ENCODE data around the gene VDAC1.
"Not testable (repeated sequence)": the region's sequence is repeated elsewhere in the genome, so short reads cannot be mapped to it uniquely, and the experiment has no call there.

The VDAC1 gene

GRCh38 chr5:133941456-133942196 lies 63.1 kb downstream of the VDAC1 start:
- no peak for DNase-seq (ENCODE audit: low read depth)

- DNase-seq (ENCODE audit: low read depth), result no peak
Observed at GRCh38 chr5:133939668-133940067, 65.1 kb downstream of the VDAC1 start.

DNA sequence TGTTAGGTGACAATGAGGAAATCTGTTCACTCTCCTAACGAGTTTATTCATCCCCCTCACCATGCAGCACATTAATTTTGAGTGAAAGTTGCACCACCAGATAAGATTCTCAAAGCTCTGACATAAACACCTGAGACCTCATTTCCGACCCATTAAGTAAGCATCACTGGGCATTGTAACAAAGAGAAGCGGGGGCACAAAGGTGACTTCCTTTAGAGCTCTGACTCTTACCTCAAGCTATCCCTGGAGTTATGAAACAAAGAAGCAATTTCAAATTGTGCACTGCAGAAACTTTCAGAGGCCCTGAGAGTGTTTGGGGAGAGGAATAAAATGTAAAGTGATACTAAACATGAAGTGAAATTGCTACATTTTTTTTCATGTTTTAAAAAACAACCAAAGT lies 65.8 kb downstream of the VDAC1 start:
- no peak for DNase-seq (ENCODE audit: low read depth)

DNA sequence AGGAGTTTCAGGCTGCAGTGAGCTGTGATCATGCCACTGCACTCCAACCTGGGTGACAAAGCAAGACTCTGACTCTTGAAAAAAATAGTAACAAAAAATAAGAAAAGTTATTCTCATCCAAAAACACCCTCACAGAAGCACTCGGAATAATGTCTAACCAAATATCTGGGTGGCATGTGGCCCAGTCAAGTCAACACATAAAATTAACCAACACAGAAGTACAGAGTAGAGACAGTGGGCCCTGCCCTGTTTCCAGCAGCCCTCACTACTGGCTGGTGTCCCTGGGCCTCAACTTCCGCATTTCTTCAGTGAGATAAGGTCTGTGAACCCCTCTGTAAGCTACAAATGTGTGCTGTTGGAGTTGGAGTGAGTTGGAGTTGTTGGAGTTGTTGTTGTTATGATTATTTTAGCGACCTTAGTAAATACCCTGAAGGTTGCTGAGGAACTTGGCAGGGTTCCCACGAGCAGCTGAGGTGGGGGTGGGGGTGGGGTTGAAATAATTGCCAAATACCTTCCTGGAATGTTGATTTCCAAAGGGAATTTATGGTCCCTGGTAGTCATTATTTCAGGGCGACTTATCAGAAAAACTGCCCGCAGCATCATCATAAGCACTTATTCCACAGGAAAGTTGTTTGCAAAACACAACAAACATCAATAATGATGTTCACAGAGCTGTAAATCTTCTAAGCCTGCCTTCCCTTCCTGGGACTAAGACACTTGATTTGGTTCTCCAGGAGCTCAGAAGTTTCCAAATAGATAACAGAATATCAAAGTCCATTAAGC lies 66.5 kb downstream of the VDAC1 start:
- no peak for DNase-seq (ENCODE audit: low read depth)

DNA sequence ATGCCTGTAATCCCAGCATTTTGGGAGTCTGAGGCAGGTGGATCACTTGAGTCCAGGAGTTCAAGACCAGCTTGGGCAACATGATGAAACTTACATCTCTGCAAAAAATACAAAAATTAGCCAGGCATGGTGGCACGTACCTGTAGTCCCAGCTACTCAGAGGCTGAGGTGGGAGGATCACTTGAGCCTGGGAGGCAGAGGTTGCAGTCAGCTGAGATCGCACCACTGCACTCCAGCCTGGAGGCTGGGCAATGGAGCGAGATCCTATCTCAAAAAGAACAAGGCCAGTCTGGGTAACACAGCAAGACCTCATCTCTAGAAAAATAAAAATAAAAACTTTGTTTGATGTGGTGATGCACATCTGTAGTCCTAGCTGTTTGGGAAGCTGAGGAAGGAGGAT lies 67.1 kb downstream of the VDAC1 start:
- not testable (repeated sequence) for DNase-seq (ENCODE audit: low read depth)

GRCh38 chr5:133936651-133937015 lies 68.1 kb downstream of the VDAC1 start:
- DNase-seq (ENCODE audit: low read depth), result no peak

- not testable (repeated sequence) for DNase-seq (ENCODE audit: low read depth)
Observed at GRCh38 chr5:133935991-133936650, 68.7 kb downstream of the VDAC1 start.

DNA sequence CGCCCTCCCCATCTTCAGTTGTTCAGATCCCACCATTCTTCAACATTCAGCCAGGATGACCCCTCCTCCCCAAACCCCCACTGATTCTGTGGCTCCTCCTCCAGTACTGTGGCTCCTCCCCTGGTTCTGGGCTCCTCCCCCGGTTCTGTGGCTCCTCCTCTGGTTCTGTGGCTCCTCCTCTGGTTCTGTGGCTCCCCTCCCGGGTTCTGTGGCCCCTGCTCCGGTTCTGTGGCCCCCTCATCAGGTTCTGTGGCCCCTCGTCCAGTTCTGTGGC lies 69.2 kb downstream of the VDAC1 start:
- no peak for DNase-seq (ENCODE audit: low read depth)

- no peak for DNase-seq (ENCODE audit: low read depth)
Observed at GRCh38 chr5:133934822-133935666, 69.7 kb downstream of the VDAC1 start.

GRCh38 chr5:133934311-133934710 lies 70.5 kb downstream of the VDAC1 start:
- no peak for DNase-seq (ENCODE audit: low read depth)

- no peak for DNase-seq (ENCODE audit: low read depth)
Observed at GRCh38 chr5:133933670-133934295, 71.0 kb downstream of the VDAC1 start.

DNA sequence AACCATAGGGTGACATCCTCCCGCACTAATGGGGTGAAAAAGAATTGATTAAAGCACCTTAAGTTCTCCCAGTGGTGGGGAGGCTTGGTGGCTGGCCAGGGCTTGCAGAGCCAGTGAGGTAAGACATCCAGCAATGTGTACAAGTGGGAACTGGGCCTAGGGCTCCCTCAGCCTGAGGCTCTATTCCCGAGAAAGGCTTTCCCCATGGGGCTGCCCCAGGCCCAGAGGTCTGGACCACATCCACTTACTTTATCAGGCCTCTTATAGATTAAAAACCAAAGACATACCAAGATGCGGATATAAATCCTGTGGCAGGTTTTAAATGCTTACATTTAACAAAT lies 71.6 kb downstream of the VDAC1 start:
- no peak for DNase-seq (ENCODE audit: low read depth)

DNA sequence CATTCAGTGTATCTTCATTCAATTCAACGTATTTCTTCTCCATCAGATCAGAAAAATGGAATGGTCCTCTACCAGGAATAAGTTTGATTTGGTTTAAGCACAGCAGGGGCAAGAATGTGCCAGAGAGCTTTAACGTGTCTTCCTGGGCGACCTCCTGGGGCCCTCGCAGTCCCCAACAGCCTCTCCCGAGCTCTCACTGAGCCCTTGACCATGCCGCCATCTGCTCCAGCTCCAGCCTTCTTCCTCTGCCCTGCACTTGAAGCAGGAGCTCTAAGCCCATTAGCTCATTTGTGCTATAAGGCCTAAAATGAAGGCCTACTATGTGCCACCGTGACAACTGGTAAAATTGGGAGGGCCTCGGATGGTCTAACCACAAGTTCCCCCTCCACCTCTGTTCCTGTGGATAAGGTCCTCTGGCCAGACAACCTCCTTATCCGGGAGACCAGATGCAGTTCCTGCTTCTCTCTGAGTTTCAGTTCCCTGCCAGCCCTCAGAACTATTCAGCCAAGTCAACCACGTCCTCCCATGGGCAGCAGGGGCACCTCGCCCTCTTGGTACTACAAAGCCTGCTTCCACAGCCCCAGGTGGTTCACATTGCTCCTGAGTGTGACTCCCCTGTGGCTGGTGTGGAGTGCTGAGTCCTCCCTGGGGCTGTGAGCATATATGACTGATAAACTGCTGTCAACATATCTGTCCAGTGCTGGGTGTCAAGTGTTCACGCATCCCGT lies 72.2 kb downstream of the VDAC1 start:
- no peak for DNase-seq (ENCODE audit: low read depth)

DNA sequence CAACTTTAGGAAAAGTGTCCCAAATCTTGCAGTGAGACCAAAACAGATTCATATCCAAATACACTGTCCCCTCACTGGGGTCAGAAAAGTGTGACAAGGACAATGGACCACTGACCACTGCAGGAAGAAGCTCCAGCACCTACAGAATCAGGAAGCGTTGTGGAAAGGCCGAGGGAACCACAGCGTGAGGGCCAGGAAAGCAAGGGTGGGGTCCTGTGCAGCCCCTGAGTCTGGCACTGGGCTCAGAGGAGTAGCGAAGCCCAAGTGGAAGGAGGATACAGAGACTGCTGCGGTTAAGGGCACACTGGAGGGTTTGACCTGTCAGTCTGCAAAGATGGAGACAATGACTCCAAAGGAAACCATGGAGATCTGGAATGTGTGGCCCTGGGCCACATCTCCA lies 73.2 kb downstream of the VDAC1 start:
- DNase-seq (ENCODE audit: low read depth), result no peak

DNA sequence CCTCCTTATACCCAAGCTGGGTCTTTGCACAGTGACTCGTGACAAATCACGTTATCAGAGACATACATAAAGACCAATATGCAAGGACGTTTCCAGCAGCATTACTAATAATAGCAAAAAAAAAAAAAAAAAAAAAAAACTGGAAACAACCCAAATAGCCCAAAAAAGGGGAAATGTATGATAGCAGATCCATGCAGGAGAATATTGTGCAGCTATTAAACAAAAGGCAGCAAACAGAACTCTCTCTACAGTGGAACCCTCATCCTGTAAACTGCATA lies 74.0 kb downstream of the VDAC1 start:
- no peak for DNase-seq (ENCODE audit: low read depth)

- no peak for DNase-seq (ENCODE audit: low read depth)
Observed at GRCh38 chr5:133930061-133930812, 74.5 kb downstream of the VDAC1 start.

GRCh38 chr5:133928587-133929393 lies 76.0 kb downstream of the VDAC1 start:
- DNase-seq (ENCODE audit: low read depth), result no peak

GRCh38 chr5:133927300-133928180 lies 77.2 kb downstream of the VDAC1 start:
- DNase-seq (ENCODE audit: low read depth), result no peak
